GM12878 (cell line): ENCODE data around the gene SLC13A4. TPM values are rescaled to one million over a fixed set of nuclear protein-coding genes. Genes with fewer than 3 reads are reported as not detected.

Experiments
- ATAC-seq: fragments of 200-7000 bp; cut with Tn5 transposase; 3 replicates; pipeline ENCODE4 v1.9.1; 2020; ENCODE audit warnings: mild to moderate bottlenecking, moderate library complexity
- BruUV-seq: library from RNA; stranded (reverse); fragments of 400-500 nt; replicated peaks from 2 replicates; lab custom pipeline; 2021; lab: Mats Ljungman, UMichigan
- CTCF ChIA-PET: fragments of 300-600 bp; sonication (Branson Sonifier 250); formaldehyde crosslinking; extraction: SDS; loops from one replicate; lab custom pipeline; 2021; ENCODE audit warnings: inconsistent platforms; lab: Yijun Ruan, JAX
- POLR2A ChIA-PET: fragments of 350-600 bp; formaldehyde crosslinking; extraction: SDS; loops from one replicate; lab custom pipeline; 2021; ENCODE audit warnings: inconsistent platforms; lab: Charles Lee
- RAD21 ChIA-PET: fragments of 300-600 bp; sonication (Branson Sonifier 250); formaldehyde crosslinking; loops from one replicate; lab custom pipeline; 2023; ENCODE audit warnings: antibody characterized with exemption; ENCODE audit not compliant: unreplicated experiment; lab: Charles Lee
- SMC1A ChIA-PET: fragments of 300-600 bp; sonication (Branson Sonifier 250); formaldehyde crosslinking; loops from one replicate; lab custom pipeline; 2023; ENCODE audit not compliant: unreplicated experiment, uncharacterized antibody; lab: Charles Lee
- DNase-seq: peaks from one replicate; pipeline ENCODE4 v3.0.0-alpha.2; 2011; ENCODE audit warnings: low read depth, low spot score
- FAIRE-seq: peaks from 3 replicates; lab custom pipeline; 2011; peaks lifted over from hg19 to GRCh38; lab: Jason Lieb, UNC
- H2AFZ ChIP-seq: 2 replicates; pipeline ENCODE4 v1.6.0; 2011; ENCODE audit warnings: low read depth, low read length, control low read depth; ENCODE audit not compliant: control insufficient read depth
- H3K27ac ChIP-seq: 2 replicates; pipeline ENCODE4 v1.5.1; 2011; ENCODE audit warnings: control low read depth; ENCODE audit not compliant: control insufficient read depth, insufficient read depth
- H3K27me3 ChIP-seq, 2 experiments: replicated peaks in 1 of 2; 2 replicates each; pipeline versions ENCODE4 v1.6.0 to v1.6.1; 2011; ENCODE audit warnings: low read length in 1 of 2; ENCODE audit not compliant: control insufficient read depth in 2 of 2, insufficient read depth in 2 of 2
- H3K36me3 ChIP-seq, 2 experiments: 2 replicates each; pipeline ENCODE4 v1.5.1; 2011; ENCODE audit warnings: low read length in 1 of 2; ENCODE audit not compliant: control insufficient read depth in 2 of 2, insufficient read depth in 2 of 2
- H3K4me1 ChIP-seq: 2 replicates; pipeline ENCODE4 v1.6.1; 2011; ENCODE audit warnings: mild to moderate bottlenecking, low read length, moderate library complexity, mixed read lengths; ENCODE audit not compliant: control insufficient read depth, insufficient read depth
- H3K4me2 ChIP-seq: 2 replicates; pipeline ENCODE4 v1.6.0; 2011; ENCODE audit warnings: control low read depth; ENCODE audit not compliant: control insufficient read depth, insufficient read depth
- H3K4me3 ChIP-seq: fragments of 200-600 bp; sonication (generic); 2 replicates; pipeline ENCODE4 v1.5.1; 2016
- H3K79me2 ChIP-seq: 2 replicates; pipeline ENCODE4 v1.6.0; 2011; ENCODE audit warnings: low read length; ENCODE audit not compliant: control insufficient read depth, insufficient read depth
- H3K9ac ChIP-seq: 2 replicates; pipeline ENCODE4 v1.8.0; 2011; ENCODE audit warnings: low read length, control low read depth, mixed read lengths; ENCODE audit not compliant: control insufficient read depth, insufficient read depth
- H3K9me3 ChIP-seq: replicated peaks from 3 replicates; pipeline ENCODE4 v1.5.1; 2011; ENCODE audit warnings: mild to moderate bottlenecking, low read length; ENCODE audit not compliant: control insufficient read depth, insufficient read depth
- H4K20me1 ChIP-seq: 2 replicates; pipeline ENCODE4 v1.6.0; 2011; ENCODE audit not compliant: control insufficient read depth, insufficient read depth
- ATF2 ChIP-seq: IDR thresholded peaks from 2 replicates; pipeline ENCODE4 v1.6.1; 2012; ENCODE audit warnings: low read length, inconsistent platforms
- CBX5 ChIP-seq: sonication (generic); IDR thresholded peaks from 2 replicates; pipeline ENCODE4 v1.6.1; 2016; ENCODE audit warnings: low read depth, moderate library complexity, mild to moderate bottlenecking, inconsistent platforms
- POLR2AphosphoS5 ChIP-seq: IDR thresholded peaks from 2 replicates; pipeline ENCODE4 v1.6.1; 2011; ENCODE audit warnings: mild to moderate bottlenecking, low read length, inconsistent platforms
- SKIL ChIP-seq: fragments of 450-650 bp; IDR thresholded peaks from 2 replicates; pipeline ENCODE4 v1.6.1; 2017; ENCODE audit warnings: mild to moderate bottlenecking, low read depth, inconsistent platforms; ENCODE audit not compliant: poor library complexity, severe bottlenecking
- SMAD1 ChIP-seq: fragments of 450-650 bp; IDR thresholded peaks from 2 replicates; pipeline ENCODE4 v1.6.1; 2018; ENCODE audit warnings: mild to moderate bottlenecking, low read depth; ENCODE audit not compliant: partially characterized antibody
- SREBF1 ChIP-seq: IDR thresholded peaks from 2 replicates; pipeline ENCODE4 v1.6.1; 2012; ENCODE audit warnings: mild to moderate bottlenecking, low read length
- SREBF2 ChIP-seq: IDR thresholded peaks from 2 replicates; pipeline ENCODE4 v1.6.1; 2012; ENCODE audit warnings: mild to moderate bottlenecking, low read length
- SUPT20H ChIP-seq: IDR thresholded peaks from 2 replicates; pipeline ENCODE4 v1.6.1; 2011; ENCODE audit warnings: low read depth, mild to moderate bottlenecking, low read length, moderate library complexity, borderline replicate concordance; ENCODE audit not compliant: control insufficient read depth
- ZBTB33 ChIP-seq: fragments of 450-650 bp; IDR thresholded peaks from 2 replicates; pipeline ENCODE4 v1.6.1; 2017; ENCODE audit warnings: mild to moderate bottlenecking
- WGBS: methylation state at CpG from one replicate; pipeline ENCODE4 v1.1.6; 2016; ENCODE audit warnings: low lambda C conversion rate; ENCODE audit not compliant: insufficient replicate concordance, insufficient coverage; ENCODE audit errors: missing lambda C conversion rate; 5-methylcytosine and 5-hydroxymethylcytosine counted together
- in situ Hi-C: fragments of 300-500 bp; cut with MboI; formaldehyde crosslinking; loops from 9 replicates; pipeline ENCODE4 v1.14.3; 2018; ENCODE audit warnings: mixed read lengths
- intact Hi-C: fragments of 100-400 bp; cut with micrococcal nuclease; formaldehyde crosslinking; loops from one replicate; pipeline ENCODE4 v1.14.2; 2022; ENCODE audit not compliant: unreplicated experiment
- polyA plus RNA-seq, 11 experiments: library from polyadenylated mRNA; depleted of rRNA in 4 of 11; unstranded in 6 of 11; stranded (reverse) in 5 of 11; fragments of >200 nt; fragmentation: Nextera tagmentation in 4 of 11; fragmentation: Illumina TruSeq in 1 of 11; extraction: Ambion mirVana in 4 of 11; extraction: Trizol in 1 of 11; gene quantifications; 1 replicate in 1 of 11; 2 replicates in 10 of 11; pipeline versions ENCODE4 v1.2.1 to v1.2.3, GENCODE V29; 2011 to 2016; ENCODE audit warnings: inconsistent platforms in 2 of 11, missing spikeins in 2 of 11, low read depth in 1 of 11
- total RNA-seq, 4 experiments: library from RNA; depleted of rRNA in 3 of 4; stranded (reverse); fragments of >200 nt in 3 of 4; fragmentation: Illumina TruSeq in 1 of 4; extraction: Trizol in 1 of 4; gene quantifications; 2 replicates each; pipeline versions ENCODE4 v1.2.1 to v1.2.3, GENCODE V29; 2013 to 2021

The SLC13A4 gene
- total and polyA plus RNA-seq, 10 of the 15 experiments (the other 5 are each of a cell fraction or from before 2014, with no cell fraction given): 0.14 to 0.23 (median 0.20) TPM; not detected in 7

- TF ChIP-seq ZBTB33: no peak
- TF ChIP-seq SUPT20H: no peak
- TF ChIP-seq SKIL: no peak
- no peak for TF ChIP-seq POLR2AphosphoS5
Measured at GRCh38 chr7:135747366-135747765, 19.4 kb upstream of the SLC13A4 start (continued).

DNA sequence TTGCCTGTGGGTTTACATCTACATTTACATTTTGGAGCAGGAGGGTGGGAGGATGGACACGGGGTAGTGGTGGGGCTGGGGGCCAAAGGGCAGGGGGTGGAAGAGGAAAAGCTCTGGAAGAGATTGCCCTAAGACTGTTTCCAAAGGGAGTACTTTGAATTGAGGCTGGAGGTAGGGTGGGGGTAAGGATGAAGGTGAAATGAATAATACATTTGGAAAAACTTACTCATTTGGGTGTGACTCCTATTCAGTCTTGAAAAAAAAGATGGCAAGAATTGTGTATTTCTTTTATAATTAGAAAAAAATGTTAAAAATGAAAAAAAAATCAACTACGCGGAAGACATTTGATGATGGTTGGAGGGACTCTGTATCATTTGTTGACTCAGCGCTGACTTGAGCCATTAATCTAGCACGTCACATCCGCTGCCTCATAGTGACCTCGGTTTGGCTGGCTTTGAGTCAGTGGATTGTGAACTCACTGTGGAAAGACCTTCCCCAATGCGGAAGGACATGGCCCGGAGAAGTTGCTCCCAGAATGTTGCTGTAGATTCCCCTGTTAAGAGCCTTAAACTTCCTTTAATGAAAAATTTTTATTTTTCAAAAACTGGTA is 17.8 kb upstream of the SLC13A4 start:
- Histone ChIP-seq H3K9me3 (no peaks in the 10 kb centered on the region), H3K4me3 (no peak overlapping the region), H3K9ac (no peak overlapping the region), H4K20me1 (no peaks in the 10 kb centered on the region), H3K27ac (no peak overlapping the region), H3K36me3 (no peaks in the 10 kb centered on the region), H3K79me2 (no peaks in the 10 kb centered on the region), H3K4me1 (no peaks in the 10 kb centered on the region), H3K27me3 (no peaks in the 10 kb centered on the region; a peak in 1 of 4 replicates)
- POLR2A ChIA-PET: no interaction called here
- DNase-seq: no peak
- CTCF ChIA-PET: no interaction called here
- no TSS peak for BruUV-seq
- FAIRE-seq: no peak
- no peak for ATAC-seq
- intact Hi-C loops: no loop called here
- RAD21 ChIA-PET: no interaction called here
- TF ChIP-seq SREBF1 (no peak), SMAD1 (no peak), ATF2 (no peak), CBX5 (no peak), SREBF2 (no peak)
- TF ChIP-seq, all 136 proteins: peak for 0
- Histone ChIP-seq H2AFZ (no peak overlapping the region), H3K4me2 (no peak overlapping the region)
- SMC1A ChIA-PET: interaction anchor here (0.6 kb wide), 1 partner anchor 812 kb away, joined by 3 read pairs; no protein-coding TSS in a partner anchor
- in situ Hi-C loops: no loop called here
- 56% methylated on average over 9 of the region's 9 CpGs for WGBS
